ENCODE data around the gene MGP. TPM values are rescaled to one million over a fixed set of nuclear protein-coding genes. Genes with fewer than 3 reads are reported as not detected.

Gene MGP
- total RNA-seq: not detected

- ChIA-PET CTCF (interaction anchor here (0.6 kb wide), 1 partner anchor 165 kb away, joined by 3 read pairs; no protein-coding TSS in a partner anchor), POLR2A (no interaction called here)
- Mint-ChIP-seq H3K4me1 (peaks cover 19% of the 10 kb centered on the region), H3K4me3 (no peak within 1 kb of the TSS), H3K27me3 (peaks cover 13% of the 10 kb centered on the region), H3K36me3 (ENCODE audit: low read depth) (no peaks in the 10 kb centered on the region), H3K9me3 (ENCODE audit: low read depth) (no peaks in the 10 kb centered on the region), H3K27ac (no peak within 1 kb of the TSS)
- intact Hi-C loops (cut with DNase I, micrococcal nuclease): loop anchor here in 1 of 2 experiments (2.0 kb wide), 1 partner anchor 25 kb away; no protein-coding TSS in a partner anchor
- ATAC-seq (no peak), DNase-seq (no peak)
Observed at GRCh38 chr12:14885718-14886221, at the start of gene MGP. TSS of gene MGP (minus strand) at chr12:14885854. CDS start at chr12:14885791, 63 bp downstream.

- H3K4me1 Mint-ChIP-seq: peaks cover 28% of the 10 kb centered on the region
- intact Hi-C loops (cut with DNase I, micrococcal nuclease): loop anchor here in 1 of 2 experiments (5.0 kb wide), 1 partner anchor 62 kb away; no protein-coding TSS in a partner anchor
- CTCF ChIA-PET: interaction anchor here (1.1 to 1.4 kb wide), 3 partner anchors 10 to 30 kb away, joined by 3 to 4 read pairs (median 3); no protein-coding TSS in a partner anchor
- POLR2A ChIA-PET: interaction anchor here (0.6 kb wide), 1 partner anchor 523 kb away, joined by 4 read pairs; no protein-coding TSS in a partner anchor
- H3K27ac Mint-ChIP-seq: no peak overlapping the region
- no peak overlapping the region for H3K4me3 Mint-ChIP-seq
- H3K9me3 Mint-ChIP-seq (ENCODE audit: low read depth): peaks cover 3% of the 10 kb centered on the region
- ATAC-seq (no peak), DNase-seq (no peak)
- H3K36me3 Mint-ChIP-seq (ENCODE audit: low read depth): peaks cover 42% of the 10 kb centered on the region
- no peaks in the 10 kb centered on the region for H3K27me3 Mint-ChIP-seq
Observed at GRCh38 chr12:14935031-14935430, 49.4 kb upstream of the MGP start.

GRCh38 chr12:14934511-14934910 lies 48.9 kb upstream of the MGP start:
- POLR2A ChIA-PET: no interaction called here
- no peak for ATAC-seq
- Mint-ChIP-seq H3K27ac (no peak overlapping the region), H3K27me3 (no peaks in the 10 kb centered on the region), H3K4me1 (peaks cover 23% of the 10 kb centered on the region), H3K9me3 (ENCODE audit: low read depth) (peaks cover 3% of the 10 kb centered on the region), H3K36me3 (ENCODE audit: low read depth) (peaks cover 38% of the 10 kb centered on the region), H3K4me3 (no peak overlapping the region)
- DNase-seq: no peak
- CTCF ChIA-PET: interaction anchor here (0.6 to 1.4 kb wide), 7 partner anchors 11 to 67 kb away, joined by 3 to 4 read pairs (median 3); no protein-coding TSS in a partner anchor
- intact Hi-C loops (cut with DNase I, micrococcal nuclease): no loop called here

GRCh38 chr12:14931791-14932560 lies 46.3 kb upstream of the MGP start:
- peaks cover 26% of the 10 kb centered on the region for H3K36me3 Mint-ChIP-seq (ENCODE audit: low read depth)
- H3K27ac Mint-ChIP-seq: no peak overlapping the region
- no peak for ATAC-seq
- H3K4me1 Mint-ChIP-seq: peaks cover 5% of the 10 kb centered on the region
- H3K9me3 Mint-ChIP-seq (ENCODE audit: low read depth): no peaks in the 10 kb centered on the region
- no peaks in the 10 kb centered on the region for H3K27me3 Mint-ChIP-seq
- CTCF ChIA-PET: interaction anchor here (0.6 to 0.9 kb wide), 5 partner anchors 21 to 932 kb away, joined by 3 to 6 read pairs (median 4); no protein-coding TSS in a partner anchor
- no peak for DNase-seq
- POLR2A ChIA-PET: no interaction called here
- intact Hi-C loops (cut with DNase I, micrococcal nuclease): no loop called here
- no peak overlapping the region for H3K4me3 Mint-ChIP-seq

- no peak overlapping the region for H3K4me3 Mint-ChIP-seq
- ChIA-PET CTCF (interaction anchor here (0.6 to 0.9 kb wide), 5 partner anchors 21 to 932 kb away, joined by 3 to 6 read pairs (median 4); no protein-coding TSS in a partner anchor), POLR2A (no interaction called here)
- no peak overlapping the region for H3K27ac Mint-ChIP-seq
- no peaks in the 10 kb centered on the region for H3K9me3 Mint-ChIP-seq (ENCODE audit: low read depth)
- peaks cover 3% of the 10 kb centered on the region for H3K4me1 Mint-ChIP-seq
- no peaks in the 10 kb centered on the region for H3K27me3 Mint-ChIP-seq
- peaks cover 25% of the 10 kb centered on the region for H3K36me3 Mint-ChIP-seq (ENCODE audit: low read depth)
- DNase-seq: no peak
- no peak for ATAC-seq
- intact Hi-C loops (cut with DNase I, micrococcal nuclease): no loop called here
Observed at GRCh38 chr12:14931359-14931758, 45.7 kb upstream of the MGP start.

GRCh38 chr12:14930299-14930698 lies 44.6 kb upstream of the MGP start:
- intact Hi-C loops (cut with DNase I, micrococcal nuclease): no loop called here
- Mint-ChIP-seq H3K27me3 (no peaks in the 10 kb centered on the region), H3K27ac (no peak overlapping the region), H3K4me3 (no peak overlapping the region), H3K9me3 (ENCODE audit: low read depth) (no peaks in the 10 kb centered on the region), H3K4me1 (peaks cover 3% of the 10 kb centered on the region), H3K36me3 (ENCODE audit: low read depth) (peaks cover 25% of the 10 kb centered on the region)
- CTCF ChIA-PET: no interaction called here
- no peak for DNase-seq
- POLR2A ChIA-PET: no interaction called here
- no peak for ATAC-seq

- intact Hi-C loops (cut with DNase I, micrococcal nuclease): no loop called here
- DNase-seq (no peak), ATAC-seq (no peak)
- Mint-ChIP-seq H3K9me3 (ENCODE audit: low read depth) (no peaks in the 10 kb centered on the region), H3K27me3 (no peaks in the 10 kb centered on the region), H3K4me1 (peaks cover 3% of the 10 kb centered on the region), H3K27ac (no peak overlapping the region), H3K4me3 (no peak overlapping the region), H3K36me3 (ENCODE audit: low read depth) (peaks cover 23% of the 10 kb centered on the region)
- POLR2A ChIA-PET: no interaction called here
- CTCF ChIA-PET: interaction anchor here (0.9 to 1.1 kb wide), 2 partner anchors 136 to 293 kb away, joined by 4 to 5 read pairs; no protein-coding TSS in a partner anchor
Observed at GRCh38 chr12:14928931-14929330, 43.3 kb upstream of the MGP start.

- CTCF ChIA-PET: interaction anchor here (0.7 to 1.1 kb wide), 4 partner anchors 10 to 124 kb away, joined by 3 to 4 read pairs (median 4); partner anchors contain the start of genes C12orf60 and WBP11
- Mint-ChIP-seq H3K9me3 (ENCODE audit: low read depth) (no peaks in the 10 kb centered on the region), H3K27ac (no peak overlapping the region), H3K27me3 (no peaks in the 10 kb centered on the region), H3K4me3 (no peak overlapping the region), H3K4me1 (peaks cover 3% of the 10 kb centered on the region), H3K36me3 (ENCODE audit: low read depth) (peaks cover 20% of the 10 kb centered on the region)
- DNase-seq (no peak), ATAC-seq (no peak)
- POLR2A ChIA-PET: interaction anchor here (0.9 kb wide), 1 partner anchor 157 kb away, joined by 3 read pairs; no protein-coding TSS in a partner anchor
- intact Hi-C loops (cut with DNase I, micrococcal nuclease): no loop called here
Observed at GRCh38 chr12:14927267-14927666, 41.6 kb upstream of the MGP start.

GRCh38 chr12:14924541-14924940 lies 38.9 kb upstream of the MGP start:
- DNase-seq (no peak), ATAC-seq (no peak)
- peaks cover 15% of the 10 kb centered on the region for H3K36me3 Mint-ChIP-seq (ENCODE audit: low read depth)
- no peaks in the 10 kb centered on the region for H3K27me3 Mint-ChIP-seq
- intact Hi-C loops (cut with DNase I, micrococcal nuclease): no loop called here
- H3K4me1 Mint-ChIP-seq: peaks cover 19% of the 10 kb centered on the region
- ChIA-PET POLR2A (no interaction called here), CTCF (no interaction called here)
- no peak overlapping the region for H3K27ac Mint-ChIP-seq
- H3K9me3 Mint-ChIP-seq (ENCODE audit: low read depth): no peaks in the 10 kb centered on the region
- H3K4me3 Mint-ChIP-seq: no peak overlapping the region

- Mint-ChIP-seq H3K27me3 (no peaks in the 10 kb centered on the region), H3K9me3 (ENCODE audit: low read depth) (no peaks in the 10 kb centered on the region), H3K36me3 (ENCODE audit: low read depth) (peaks cover 19% of the 10 kb centered on the region), H3K4me1 (peaks cover 19% of the 10 kb centered on the region), H3K27ac (no peak overlapping the region), H3K4me3 (no peak overlapping the region)
- intact Hi-C loops (cut with DNase I, micrococcal nuclease): no loop called here
- CTCF ChIA-PET: no interaction called here
- DNase-seq (no peak), ATAC-seq (no peak)
- POLR2A ChIA-PET: no interaction called here
Observed at GRCh38 chr12:14923944-14924343, 38.3 kb upstream of the MGP start.

GRCh38 chr12:14921218-14921617 lies 35.6 kb upstream of the MGP start:
- Mint-ChIP-seq H3K9me3 (ENCODE audit: low read depth) (no peaks in the 10 kb centered on the region), H3K27ac (peak overlapping the region; percentile 3), H3K4me3 (no peak overlapping the region), H3K36me3 (ENCODE audit: low read depth) (peaks cover 27% of the 10 kb centered on the region), H3K27me3 (no peaks in the 10 kb centered on the region), H3K4me1 (peaks cover 16% of the 10 kb centered on the region)
- POLR2A ChIA-PET: interaction anchor here (0.6 kb wide), 1 partner anchor 151 kb away, joined by 3 read pairs; no protein-coding TSS in a partner anchor
- CTCF ChIA-PET: interaction anchor here (0.7 to 1.9 kb wide), 5 partner anchors 11 to 300 kb away, joined by 3 to 8 read pairs (median 3); partner anchors contain the start of gene RERG
- ATAC-seq (no peak), DNase-seq (no peak)
- intact Hi-C loops (cut with DNase I, micrococcal nuclease): no loop called here

Measured in activated CD4-positive, alpha-beta T cell treated with anti-CD3 and anti-CD28 coated beads for 36 hours (primary cell).